ENCODE data around the gene CIART. TPM values are rescaled to one million over a fixed set of nuclear protein-coding genes. Genes with fewer than 3 reads are reported as not detected.

The CIART gene
- total and polyA plus RNA-seq, 10 of the 15 experiments (the other 5 are each of a cell fraction or from before 2014, with no cell fraction given), result 0.44 to 1.4 (median 0.67) TPM

DNA sequence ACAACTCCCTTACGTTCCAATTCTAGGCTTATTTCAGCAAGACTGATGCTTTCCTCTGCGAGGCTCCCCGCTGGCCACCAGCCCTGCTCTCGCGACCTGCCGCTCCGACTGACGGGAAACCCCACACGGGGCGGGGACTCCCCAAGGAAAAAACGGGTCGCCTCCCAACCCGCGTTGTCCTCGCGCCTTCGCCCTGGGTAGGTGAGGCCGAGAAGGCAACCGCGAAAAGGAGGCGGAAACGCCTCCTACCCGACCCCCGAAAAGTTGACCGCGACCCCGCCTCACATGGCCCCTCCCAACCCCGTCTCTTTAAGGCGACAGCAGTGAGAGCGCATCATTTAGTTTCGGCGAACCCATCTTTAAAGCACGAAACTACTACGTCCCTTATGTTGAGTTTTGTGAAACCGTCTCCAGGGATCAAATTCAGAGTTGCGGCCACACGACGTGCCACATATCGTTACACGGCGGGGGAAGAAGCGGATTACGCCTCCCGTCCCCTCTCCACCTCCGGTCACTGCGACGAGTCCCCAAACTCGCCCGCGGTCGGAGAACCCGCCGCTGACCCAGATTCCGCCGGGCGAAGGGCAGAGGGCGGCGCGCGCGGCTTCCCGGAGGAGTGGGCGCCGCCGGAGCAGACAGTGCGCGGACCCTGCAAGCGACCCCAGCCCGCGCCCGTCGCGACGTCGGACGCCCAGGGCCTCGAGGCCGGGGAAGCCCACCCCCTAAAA, 47.6 kb upstream of the CIART start (continued):
- TF ChIP-seq FOS (IDR thresholded peaks at IDR 0.05; ENCODE audit: borderline replicate concordance, extremely low read depth, insufficient read length) (no peak), EED (IDR thresholded peaks at IDR 0.05; ENCODE audit: low read depth) (peak; percentile 44; the same call in 1 of the 2 replicates), JUND (IDR thresholded peaks at IDR 0.05; ENCODE audit: low read depth, low read length) (no peak), SREBF2 (IDR thresholded peaks at IDR 0.05; ENCODE audit: low read length) (no peak)
- TF ChIP-seq, protein P1, sequence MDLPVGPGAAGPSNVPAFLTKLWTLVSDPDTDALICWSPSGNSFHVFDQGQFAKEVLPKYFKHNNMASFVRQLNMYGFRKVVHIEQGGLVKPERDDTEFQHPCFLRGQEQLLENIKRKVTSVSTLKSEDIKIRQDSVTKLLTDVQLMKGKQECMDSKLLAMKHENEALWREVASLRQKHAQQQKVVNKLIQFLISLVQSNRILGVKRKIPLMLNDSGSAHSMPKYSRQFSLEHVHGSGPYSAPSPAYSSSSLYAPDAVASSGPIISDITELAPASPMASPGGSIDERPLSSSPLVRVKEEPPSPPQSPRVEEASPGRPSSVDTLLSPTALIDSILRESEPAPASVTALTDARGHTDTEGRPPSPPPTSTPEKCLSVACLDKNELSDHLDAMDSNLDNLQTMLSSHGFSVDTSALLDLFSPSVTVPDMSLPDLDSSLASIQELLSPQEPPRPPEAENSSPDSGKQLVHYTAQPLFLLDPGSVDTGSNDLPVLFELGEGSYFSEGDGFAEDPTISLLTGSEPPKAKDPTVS (IDR thresholded peaks at IDR 0.05; ENCODE audit: low read depth, low read length), result no peak
- TF ChIP-seq, protein P2, sequence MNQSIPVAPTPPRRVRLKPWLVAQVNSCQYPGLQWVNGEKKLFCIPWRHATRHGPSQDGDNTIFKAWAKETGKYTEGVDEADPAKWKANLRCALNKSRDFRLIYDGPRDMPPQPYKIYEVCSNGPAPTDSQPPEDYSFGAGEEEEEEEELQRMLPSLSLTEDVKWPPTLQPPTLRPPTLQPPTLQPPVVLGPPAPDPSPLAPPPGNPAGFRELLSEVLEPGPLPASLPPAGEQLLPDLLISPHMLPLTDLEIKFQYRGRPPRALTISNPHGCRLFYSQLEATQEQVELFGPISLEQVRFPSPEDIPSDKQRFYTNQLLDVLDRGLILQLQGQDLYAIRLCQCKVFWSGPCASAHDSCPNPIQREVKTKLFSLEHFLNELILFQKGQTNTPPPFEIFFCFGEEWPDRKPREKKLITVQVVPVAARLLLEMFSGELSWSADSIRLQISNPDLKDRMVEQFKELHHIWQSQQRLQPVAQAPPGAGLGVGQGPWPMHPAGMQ (IDR thresholded peaks at IDR 0.05; ENCODE audit: borderline replicate concordance), result peak; percentile 84; the same call in 1 of the 2 replicates
- TF ChIP-seq, protein P3, sequence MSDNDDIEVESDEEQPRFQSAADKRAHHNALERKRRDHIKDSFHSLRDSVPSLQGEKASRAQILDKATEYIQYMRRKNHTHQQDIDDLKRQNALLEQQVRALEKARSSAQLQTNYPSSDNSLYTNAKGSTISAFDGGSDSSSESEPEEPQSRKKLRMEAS (IDR thresholded peaks at IDR 0.05; ENCODE audit: low read depth, low read length), result peak; percentile 63; the same call in 1 of the 2 replicates
- TF ChIP-seq, protein P4, sequence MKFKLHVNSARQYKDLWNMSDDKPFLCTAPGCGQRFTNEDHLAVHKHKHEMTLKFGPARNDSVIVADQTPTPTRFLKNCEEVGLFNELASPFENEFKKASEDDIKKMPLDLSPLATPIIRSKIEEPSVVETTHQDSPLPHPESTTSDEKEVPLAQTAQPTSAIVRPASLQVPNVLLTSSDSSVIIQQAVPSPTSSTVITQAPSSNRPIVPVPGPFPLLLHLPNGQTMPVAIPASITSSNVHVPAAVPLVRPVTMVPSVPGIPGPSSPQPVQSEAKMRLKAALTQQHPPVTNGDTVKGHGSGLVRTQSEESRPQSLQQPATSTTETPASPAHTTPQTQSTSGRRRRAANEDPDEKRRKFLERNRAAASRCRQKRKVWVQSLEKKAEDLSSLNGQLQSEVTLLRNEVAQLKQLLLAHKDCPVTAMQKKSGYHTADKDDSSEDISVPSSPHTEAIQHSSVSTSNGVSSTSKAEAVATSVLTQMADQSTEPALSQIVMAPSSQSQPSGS (IDR thresholded peaks at IDR 0.05; ENCODE audit: low read length), result peak; percentile 57; the same call in 1 of the 2 replicates
- TF ChIP-seq, protein P5, sequence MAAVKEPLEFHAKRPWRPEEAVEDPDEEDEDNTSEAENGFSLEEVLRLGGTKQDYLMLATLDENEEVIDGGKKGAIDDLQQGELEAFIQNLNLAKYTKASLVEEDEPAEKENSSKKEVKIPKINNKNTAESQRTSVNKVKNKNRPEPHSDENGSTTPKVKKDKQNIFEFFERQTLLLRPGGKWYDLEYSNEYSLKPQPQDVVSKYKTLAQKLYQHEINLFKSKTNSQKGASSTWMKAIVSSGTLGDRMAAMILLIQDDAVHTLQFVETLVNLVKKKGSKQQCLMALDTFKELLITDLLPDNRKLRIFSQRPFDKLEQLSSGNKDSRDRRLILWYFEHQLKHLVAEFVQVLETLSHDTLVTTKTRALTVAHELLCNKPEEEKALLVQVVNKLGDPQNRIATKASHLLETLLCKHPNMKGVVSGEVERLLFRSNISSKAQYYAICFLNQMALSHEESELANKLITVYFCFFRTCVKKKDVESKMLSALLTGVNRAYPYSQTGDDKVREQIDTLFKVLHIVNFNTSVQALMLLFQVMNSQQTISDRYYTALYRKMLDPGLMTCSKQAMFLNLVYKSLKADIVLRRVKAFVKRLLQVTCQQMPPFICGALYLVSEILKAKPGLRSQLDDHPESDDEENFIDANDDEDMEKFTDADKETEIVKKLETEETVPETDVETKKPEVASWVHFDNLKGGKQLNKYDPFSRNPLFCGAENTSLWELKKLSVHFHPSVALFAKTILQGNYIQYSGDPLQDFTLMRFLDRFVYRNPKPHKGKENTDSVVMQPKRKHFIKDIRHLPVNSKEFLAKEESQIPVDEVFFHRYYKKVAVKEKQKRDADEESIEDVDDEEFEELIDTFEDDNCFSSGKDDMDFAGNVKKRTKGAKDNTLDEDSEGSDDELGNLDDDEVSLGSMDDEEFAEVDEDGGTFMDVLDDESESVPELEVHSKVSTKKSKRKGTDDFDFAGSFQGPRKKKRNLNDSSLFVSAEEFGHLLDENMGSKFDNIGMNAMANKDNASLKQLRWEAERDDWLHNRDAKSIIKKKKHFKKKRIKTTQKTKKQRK (IDR thresholded peaks at IDR 0.05; ENCODE audit: low read depth, low read length), result no peak
- TF ChIP-seq, protein P6, sequence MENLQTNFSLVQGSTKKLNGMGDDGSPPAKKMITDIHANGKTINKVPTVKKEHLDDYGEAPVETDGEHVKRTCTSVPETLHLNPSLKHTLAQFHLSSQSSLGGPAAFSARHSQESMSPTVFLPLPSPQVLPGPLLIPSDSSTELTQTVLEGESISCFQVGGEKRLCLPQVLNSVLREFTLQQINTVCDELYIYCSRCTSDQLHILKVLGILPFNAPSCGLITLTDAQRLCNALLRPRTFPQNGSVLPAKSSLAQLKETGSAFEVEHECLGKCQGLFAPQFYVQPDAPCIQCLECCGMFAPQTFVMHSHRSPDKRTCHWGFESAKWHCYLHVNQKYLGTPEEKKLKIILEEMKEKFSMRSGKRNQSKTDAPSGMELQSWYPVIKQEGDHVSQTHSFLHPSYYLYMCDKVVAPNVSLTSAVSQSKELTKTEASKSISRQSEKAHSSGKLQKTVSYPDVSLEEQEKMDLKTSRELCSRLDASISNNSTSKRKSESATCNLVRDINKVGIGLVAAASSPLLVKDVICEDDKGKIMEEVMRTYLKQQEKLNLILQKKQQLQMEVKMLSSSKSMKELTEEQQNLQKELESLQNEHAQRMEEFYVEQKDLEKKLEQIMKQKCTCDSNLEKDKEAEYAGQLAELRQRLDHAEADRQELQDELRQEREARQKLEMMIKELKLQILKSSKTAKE (IDR thresholded peaks at IDR 0.05; ENCODE audit: low read depth, poor library complexity, severe bottlenecking), result peak; percentile 23
